NCI-H146 treated with DMSO at 0.1 percent for 48 hours (cell line): Measurements from ENCODE around the gene C1orf141.
"Not testable (repeated sequence)": the region's sequence is repeated elsewhere in the genome, so short reads cannot be mapped to it uniquely, and the experiment has no call there.

Source experiments
- DNase-seq: peaks from one replicate; lab custom pipeline; 2025; ENCODE audit not compliant: unreplicated experiment; lab: John Stamatoyannopoulos, UW

The C1orf141 gene

GRCh38 chr1:67089685-67090208, 45.0 kb downstream of the C1orf141 start:
- no peak for DNase-seq

GRCh38 chr1:67088440-67088839, 46.3 kb downstream of the C1orf141 start:
- DNase-seq: no peak

- DNase-seq: no peak
Measured at GRCh38 chr1:67085326-67085725, 49.4 kb downstream of the C1orf141 start.

GRCh38 chr1:67084765-67085318, 49.9 kb downstream of the C1orf141 start:
- no peak for DNase-seq

- no peak for DNase-seq
Measured at GRCh38 chr1:67078291-67078690, 56.5 kb downstream of the C1orf141 start.

GRCh38 chr1:67077593-67077992, 57.2 kb downstream of the C1orf141 start:
- DNase-seq: no peak

- no peak for DNase-seq
Measured at GRCh38 chr1:67072749-67073148, 62.0 kb downstream of the C1orf141 start.

- DNase-seq: not testable (repeated sequence)
Measured at GRCh38 chr1:67067655-67068054, 67.1 kb downstream of the C1orf141 start.

GRCh38 chr1:67062412-67062811, 72.4 kb downstream of the C1orf141 start:
- no peak for DNase-seq

GRCh38 chr1:67061266-67061665, 73.5 kb downstream of the C1orf141 start:
- no peak for DNase-seq

GRCh38 chr1:67060811-67061218, 74.0 kb downstream of the C1orf141 start:
- DNase-seq: no peak

- no peak for DNase-seq
Measured at GRCh38 chr1:67059346-67059745, 75.4 kb downstream of the C1orf141 start.

GRCh38 chr1:67058761-67059160, 76.0 kb downstream of the C1orf141 start:
- no peak for DNase-seq

GRCh38 chr1:67058242-67058641, 76.5 kb downstream of the C1orf141 start:
- DNase-seq: peak; percentile 90

GRCh38 chr1:67053785-67054772, 80.7 kb downstream of the C1orf141 start, which contains the start of gene SLC35D1:
Gene SLC35D1 (minus strand): TSS chr1:67054148. CDS start chr1:67054013, 135 bp downstream.
- DNase-seq: peak; percentile 75

- DNase-seq: no peak
Measured at GRCh38 chr1:67053535-67053784, 81.3 kb downstream of the C1orf141 start.

- no peak for DNase-seq
Measured at GRCh38 chr1:67052741-67053534, 81.8 kb downstream of the C1orf141 start.

GRCh38 chr1:67051196-67051595, 83.6 kb downstream of the C1orf141 start:
- DNase-seq: no peak

GRCh38 chr1:67044631-67045270, 90.0 kb downstream of the C1orf141 start:
- no peak for DNase-seq

- DNase-seq: no peak
Measured at GRCh38 chr1:67043366-67043765, 91.4 kb downstream of the C1orf141 start.
